Upper lobe of left lung (tissue), 4 donors: ENCODE results near the gene IMP3.

ENCODE experiments used
- CTCF ChIP-seq, 6 experiments: fragments of 450-650 bp in 4 of 6; fragments of 200-600 bp in 2 of 6; sonication (generic) in 2 of 6; IDR thresholded peaks; one replicate each; pipeline ENCODE4 v1.5.1; 2016 to 2019; ENCODE audit warnings: antibody characterized with exemption in 6 of 6
- EP300 ChIP-seq, 4 donors: sonication (generic); formaldehyde crosslinking; IDR thresholded peaks; one replicate each; pipeline ENCODE4 v1.5.1; 2017; ENCODE audit warnings: antibody characterized with exemption in 4 of 4, control low read depth in 2 of 4
- POLR2A ChIP-seq, 4 donors: fragments of 450-650 bp; IDR thresholded peaks; one replicate each; pipeline ENCODE4 v1.5.1; 2016 to 2017; ENCODE audit warnings: antibody characterized with exemption in 4 of 4, mild to moderate bottlenecking in 2 of 4
- POLR2AphosphoS5 ChIP-seq, 2 donors: sonication (generic); formaldehyde crosslinking; IDR thresholded peaks; one replicate each; pipeline ENCODE4 v1.5.1; 2017; ENCODE audit warnings: antibody characterized with exemption in 2 of 2

GRCh38 chr15:75688278-75688557, 48.2 kb upstream of the IMP3 start:
- TF ChIP-seq CTCF (IDR thresholded peaks at IDR 0.05) (no peak), POLR2AphosphoS5 (IDR thresholded peaks at IDR 0.05) (no peak), POLR2A (IDR thresholded peaks at IDR 0.05) (no peak), EP300 (IDR thresholded peaks at IDR 0.05) (no peak)
